HepG2 (cell line): ENCODE measurements around the gene EPHX1. TPM values are rescaled to one million over a fixed set of nuclear protein-coding genes. Genes with fewer than 3 reads are reported as not detected.
A peak's percentile ranks its signal among the peaks of the same experiment; 100 is the strongest.

ENCODE experiments used
- ATAC-seq: fragments of 200-7000 bp; cut with Tn5 transposase; 3 replicates; pipeline ENCODE4 v1.9.1; 2020; ENCODE audit warnings: mild to moderate bottlenecking, moderate library complexity
- BruUV-seq: library from RNA; stranded (reverse); fragments of 400-500 nt; replicated peaks from 2 replicates; lab custom pipeline; 2021; lab: Mats Ljungman, UMichigan
- CTCF ChIA-PET: fragments of 300-600 bp; formaldehyde crosslinking; extraction: SDS; loops from one replicate; lab custom pipeline; 2021; ENCODE audit warnings: low total read pairs, inconsistent platforms, low intra/inter-chr PET ratio; lab: Yijun Ruan, JAX
- POLR2A ChIA-PET: fragments of 350-600 bp; sonication (Branson Sonifier 250); formaldehyde crosslinking; loops from one replicate; lab custom pipeline; 2020; ENCODE audit warnings: antibody characterized with exemption, inconsistent platforms; lab: Yijun Ruan, JAX
- DNase-seq: peaks from one replicate; pipeline ENCODE4 v3.0.0-alpha.2; 2015; ENCODE audit warnings: low spot score
- FAIRE-seq: peaks from 3 replicates; lab custom pipeline; 2011; peaks lifted over from hg19 to GRCh38; lab: Jason Lieb, UNC
- H2AFZ ChIP-seq: one replicate; pipeline ENCODE4 v1.6.1; 2011; ENCODE audit warnings: low read length, inconsistent platforms
- H3K27ac ChIP-seq: fragments of 300-600 bp; 3 replicates; pipeline ENCODE4 v1.8.0; 2011; ENCODE audit warnings: mixed run types, mild to moderate bottlenecking, mixed read lengths, low read length, inconsistent platforms; ENCODE audit not compliant: insufficient read depth; ENCODE audit errors: extremely low read length
- H3K27me3 ChIP-seq, 2 experiments: fragments of 200-600 bp in 1 of 2; 2 replicates in 1 of 2; 3 replicates in 1 of 2; pipeline versions ENCODE4 v1.6.0 to v1.8.0; 2011; ENCODE audit warnings: low read length in 2 of 2, mild to moderate bottlenecking in 2 of 2, moderate library complexity in 2 of 2, inconsistent platforms in 1 of 2; ENCODE audit not compliant: insufficient read depth in 2 of 2, control insufficient read depth in 1 of 2
- H3K36me3 ChIP-seq, 2 experiments: fragments of 200-600 bp in 1 of 2; replicated peaks in 1 of 2; 2 replicates in 1 of 2; 3 replicates in 1 of 2; pipeline versions ENCODE4 v1.5.1 to v1.8.0; 2011; ENCODE audit warnings: low read length in 2 of 2, inconsistent platforms in 1 of 2; ENCODE audit not compliant: insufficient read depth in 2 of 2, control insufficient read depth in 1 of 2
- H3K4me1 ChIP-seq: 2 replicates; pipeline ENCODE4 v1.5.1; 2012; ENCODE audit warnings: low read length, inconsistent platforms; ENCODE audit not compliant: insufficient read depth
- H3K4me2 ChIP-seq: 2 replicates; pipeline ENCODE4 v1.6.0; 2011; ENCODE audit warnings: low read depth, low read length, inconsistent platforms
- H3K4me3 ChIP-seq, 3 experiments: fragments of 200-600 bp in 1 of 3; sonication (generic), shearing (Covaris generic) in 1 of 3; replicated peaks in 1 of 3; 2 replicates each; pipeline ENCODE4 v1.5.1; 2011 to 2016; ENCODE audit warnings: low read length in 3 of 3, inconsistent platforms in 2 of 3, low read depth in 2 of 3, mild to moderate bottlenecking in 2 of 3, control low read depth in 1 of 3, mixed read lengths in 1 of 3; ENCODE audit not compliant: insufficient read depth in 1 of 3
- H3K79me2 ChIP-seq: one replicate; pipeline ENCODE4 v1.6.1; 2011; ENCODE audit warnings: low read length, inconsistent platforms; ENCODE audit not compliant: insufficient read depth
- H3K9ac ChIP-seq: 2 replicates; pipeline ENCODE4 v1.6.0; 2011; ENCODE audit warnings: mild to moderate bottlenecking, low read depth, low read length, inconsistent platforms; ENCODE audit not compliant: insufficient read depth
- H3K9me3 ChIP-seq: 2 replicates; pipeline ENCODE4 v1.5.1; 2012; ENCODE audit warnings: mild to moderate bottlenecking, low read length
- H4K20me1 ChIP-seq: 2 replicates; pipeline ENCODE4 v1.6.0; 2011; ENCODE audit warnings: inconsistent platforms, mild to moderate bottlenecking, low read length, moderate library complexity; ENCODE audit not compliant: insufficient read depth
- ATF1 ChIP-seq: IDR thresholded peaks from 2 replicates; pipeline ENCODE4 v1.6.1; 2016; ENCODE audit warnings: mild to moderate bottlenecking, control low read depth
- KMT2A ChIP-seq: sonication (generic); formaldehyde crosslinking; IDR thresholded peaks from 2 replicates; pipeline ENCODE4 v1.4.0; 2020; ENCODE audit warnings: missing genetic modification reagents
- POGZ ChIP-seq: sonication (generic); formaldehyde crosslinking; IDR thresholded peaks from 2 replicates; pipeline ENCODE4 v1.4.0; 2020; ENCODE audit warnings: mild to moderate bottlenecking, missing genetic modification reagents
- RBM22 ChIP-seq: fragments of 200-400 bp; formaldehyde crosslinking; optimal IDR thresholded peaks from 2 replicates; pipeline ENCODE3; 2017; ENCODE audit warnings: mild to moderate bottlenecking, low read length, moderate library complexity
- WGBS: methylation state at CpG from one replicate; pipeline ENCODE4 v1.1.6; 2017; ENCODE audit warnings: low lambda C conversion rate; 5-methylcytosine and 5-hydroxymethylcytosine counted together
- in situ Hi-C: cut with HindIII; loops from 2 replicates; pipeline ENCODE4 v1.10.0; 2017; ENCODE audit warnings: low pct_unique_long_range_greater_than_20kb; ENCODE audit not compliant: extremely low pct_ligation_motif_present
- intact Hi-C: fragments of 100-400 bp; cut with micrococcal nuclease; formaldehyde crosslinking; loops from one replicate; pipeline ENCODE4 v1.10.0; 2022; ENCODE audit not compliant: unreplicated experiment
- polyA plus RNA-seq, 8 experiments: library from polyadenylated mRNA; depleted of rRNA in 3 of 8; stranded (reverse) in 7 of 8; unstranded in 1 of 8; fragments of >200 nt; fragmentation: Illumina TruSeq in 4 of 8; extraction: Trizol in 4 of 8; gene quantifications; 2 replicates each; pipeline versions ENCODE4 v1.2.1 to v1.2.3, GENCODE V29; 2011 to 2016; ENCODE audit warnings: low read depth in 4 of 8, missing spikeins in 1 of 8, mixed read lengths in 1 of 8; ENCODE audit not compliant: insufficient read depth in 1 of 8
- total RNA-seq, 5 experiments: library from RNA; depleted of rRNA; stranded (reverse); fragments of >200 nt; fragmentation: Illumina TruSeq; extraction: Trizol; gene quantifications; 2 replicates each; pipeline ENCODE4 v1.2.3, GENCODE V29; 2016; ENCODE audit warnings: low read depth in 1 of 5
- TF ChIP-seq, protein P1 (sequence below): sonication (generic); formaldehyde crosslinking; IDR thresholded peaks from 2 replicates; pipeline ENCODE4 v1.4.0; 2020; ENCODE audit warnings: missing genetic modification reagents
- TF ChIP-seq, protein P2 (sequence below): sonication (generic); formaldehyde crosslinking; IDR thresholded peaks from 2 replicates; pipeline ENCODE4 v1.9.0; 2022; ENCODE audit warnings: missing genetic modification reagents, mild to moderate bottlenecking, borderline replicate concordance

Gene EPHX1
- total and polyA plus RNA-seq, 2 of the 13 experiments (the other 11 are each of a cell fraction or from before 2014, with no cell fraction given), result 27.7 to 36.5 TPM

DNA sequence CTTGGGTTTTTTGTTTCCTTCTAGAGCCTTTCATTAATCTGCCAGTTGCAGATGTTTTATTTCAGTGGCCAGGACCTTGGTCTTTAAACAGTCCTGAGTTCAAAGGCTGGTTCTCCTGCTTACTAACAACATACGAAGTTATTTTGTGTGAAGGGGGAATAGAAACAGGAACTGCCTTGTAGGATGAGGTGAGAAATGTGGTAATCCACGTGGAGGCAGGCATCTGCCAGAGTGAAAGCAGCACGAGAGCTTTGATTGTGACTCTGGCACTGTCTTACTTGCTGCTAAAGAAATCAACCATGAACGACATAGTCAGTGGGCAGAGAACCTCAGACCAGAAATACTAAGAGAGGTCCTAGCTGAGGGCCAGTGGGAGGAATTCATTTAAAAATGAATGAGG, 41.9 kb downstream of the EPHX1 start (continued):
- TF ChIP-seq, protein P1, sequence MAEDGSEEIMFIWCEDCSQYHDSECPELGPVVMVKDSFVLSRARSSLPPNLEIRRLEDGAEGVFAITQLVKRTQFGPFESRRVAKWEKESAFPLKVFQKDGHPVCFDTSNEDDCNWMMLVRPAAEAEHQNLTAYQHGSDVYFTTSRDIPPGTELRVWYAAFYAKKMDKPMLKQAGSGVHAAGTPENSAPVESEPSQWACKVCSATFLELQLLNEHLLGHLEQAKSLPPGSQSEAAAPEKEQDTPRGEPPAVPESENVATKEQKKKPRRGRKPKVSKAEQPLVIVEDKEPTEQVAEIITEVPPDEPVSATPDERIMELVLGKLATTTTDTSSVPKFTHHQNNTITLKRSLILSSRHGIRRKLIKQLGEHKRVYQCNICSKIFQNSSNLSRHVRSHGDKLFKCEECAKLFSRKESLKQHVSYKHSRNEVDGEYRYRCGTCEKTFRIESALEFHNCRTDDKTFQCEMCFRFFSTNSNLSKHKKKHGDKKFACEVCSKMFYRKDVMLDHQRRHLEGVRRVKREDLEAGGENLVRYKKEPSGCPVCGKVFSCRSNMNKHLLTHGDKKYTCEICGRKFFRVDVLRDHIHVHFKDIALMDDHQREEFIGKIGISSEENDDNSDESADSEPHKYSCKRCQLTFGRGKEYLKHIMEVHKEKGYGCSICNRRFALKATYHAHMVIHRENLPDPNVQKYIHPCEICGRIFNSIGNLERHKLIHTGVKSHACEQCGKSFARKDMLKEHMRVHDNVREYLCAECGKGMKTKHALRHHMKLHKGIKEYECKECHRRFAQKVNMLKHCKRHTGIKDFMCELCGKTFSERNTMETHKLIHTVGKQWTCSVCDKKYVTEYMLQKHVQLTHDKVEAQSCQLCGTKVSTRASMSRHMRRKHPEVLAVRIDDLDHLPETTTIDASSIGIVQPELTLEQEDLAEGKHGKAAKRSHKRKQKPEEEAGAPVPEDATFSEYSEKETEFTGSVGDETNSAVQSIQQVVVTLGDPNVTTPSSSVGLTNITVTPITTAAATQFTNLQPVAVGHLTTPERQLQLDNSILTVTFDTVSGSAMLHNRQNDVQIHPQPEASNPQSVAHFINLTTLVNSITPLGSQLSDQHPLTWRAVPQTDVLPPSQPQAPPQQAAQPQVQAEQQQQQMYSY (CRISPR knock-in tag), result no peak
- no peak for TF ChIP-seq KMT2A (CRISPR knock-in tag)
- TF ChIP-seq, protein P2, sequence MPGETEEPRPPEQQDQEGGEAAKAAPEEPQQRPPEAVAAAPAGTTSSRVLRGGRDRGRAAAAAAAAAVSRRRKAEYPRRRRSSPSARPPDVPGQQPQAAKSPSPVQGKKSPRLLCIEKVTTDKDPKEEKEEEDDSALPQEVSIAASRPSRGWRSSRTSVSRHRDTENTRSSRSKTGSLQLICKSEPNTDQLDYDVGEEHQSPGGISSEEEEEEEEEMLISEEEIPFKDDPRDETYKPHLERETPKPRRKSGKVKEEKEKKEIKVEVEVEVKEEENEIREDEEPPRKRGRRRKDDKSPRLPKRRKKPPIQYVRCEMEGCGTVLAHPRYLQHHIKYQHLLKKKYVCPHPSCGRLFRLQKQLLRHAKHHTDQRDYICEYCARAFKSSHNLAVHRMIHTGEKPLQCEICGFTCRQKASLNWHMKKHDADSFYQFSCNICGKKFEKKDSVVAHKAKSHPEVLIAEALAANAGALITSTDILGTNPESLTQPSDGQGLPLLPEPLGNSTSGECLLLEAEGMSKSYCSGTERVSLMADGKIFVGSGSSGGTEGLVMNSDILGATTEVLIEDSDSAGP (CRISPR knock-in tag), result no peak
- TF ChIP-seq, all 625 proteins: peak for 4

DNA sequence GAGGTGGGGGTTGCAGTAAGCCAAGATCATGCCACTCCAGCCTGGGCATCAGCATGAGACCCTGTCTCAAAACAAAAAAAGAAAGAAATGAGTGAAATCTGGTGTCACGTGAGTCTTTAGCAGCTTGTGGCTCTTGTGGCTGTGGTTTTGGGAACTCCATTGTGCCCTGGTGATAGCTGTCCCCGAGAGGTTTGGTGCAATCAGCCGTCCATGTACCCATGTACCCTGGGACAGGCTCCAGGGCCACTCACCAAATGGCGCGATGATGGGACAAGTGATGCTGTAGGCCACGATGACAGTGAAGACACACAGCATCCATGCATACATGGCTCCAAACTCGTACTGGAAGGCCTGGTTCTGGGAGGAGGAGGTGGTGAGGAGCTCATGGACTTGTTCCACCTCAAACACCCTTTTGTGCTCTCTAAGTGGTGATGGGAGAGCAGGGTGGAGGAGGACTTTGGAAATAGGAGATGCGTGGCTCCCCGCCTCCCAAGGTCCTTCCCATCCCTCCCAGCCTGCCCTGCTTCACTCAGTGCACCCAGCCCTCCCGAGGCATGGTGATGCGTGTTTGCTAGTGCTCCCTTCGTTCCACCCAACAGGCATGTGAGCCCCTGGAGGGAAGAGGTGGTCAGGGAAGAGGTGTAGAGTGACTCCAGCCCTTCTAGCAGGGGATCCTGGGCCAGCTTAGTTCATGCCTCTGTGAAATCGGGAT, 42.6 kb downstream of the EPHX1 start:
- H3K27ac ChIP-seq, result no peak overlapping the region
- no peak overlapping the region for H3K4me2 ChIP-seq
- no peak for TF ChIP-seq ATF1 (CRISPR knock-in tag)
- TF ChIP-seq RBM22, result peak; percentile 35
- no peak for TF ChIP-seq POGZ (CRISPR knock-in tag)
- TF ChIP-seq, all 625 proteins: peak for 1
- BruUV-seq, result no TSS peak
- ChIA-PET POLR2A (no interaction called here), CTCF (no interaction called here)
- Histone ChIP-seq H3K4me1 (peaks cover 17% of the 10 kb centered on the region), H3K27me3 (no peaks in the 10 kb centered on the region), H3K9me3 (peaks cover 5% of the 10 kb centered on the region; the same call in 1 of the 2 replicates), H2AFZ (no peak overlapping the region), H3K79me2 (no peaks in the 10 kb centered on the region), H4K20me1 (no peaks in the 10 kb centered on the region), H3K36me3 (peaks cover 13 to 51% of the 10 kb centered on the region in 2 experiments), H3K4me3 (no peak overlapping the region), H3K9ac (no peak overlapping the region)
- FAIRE-seq (no peak), DNase-seq (no peak), ATAC-seq (no peak)
- intact Hi-C loops (no loop called here), in situ Hi-C loops (no loop called here)
- 96% methylated on average over 8 of the region's 13 CpGs for WGBS
